Midbrain (tissue), 1 donor: ENCODE data around the gene EIF3F.

Source experiments
- DNase-seq: peaks from one replicate; lab custom pipeline; 2025; lab: John Stamatoyannopoulos, UW

Gene EIF3F, protein sequence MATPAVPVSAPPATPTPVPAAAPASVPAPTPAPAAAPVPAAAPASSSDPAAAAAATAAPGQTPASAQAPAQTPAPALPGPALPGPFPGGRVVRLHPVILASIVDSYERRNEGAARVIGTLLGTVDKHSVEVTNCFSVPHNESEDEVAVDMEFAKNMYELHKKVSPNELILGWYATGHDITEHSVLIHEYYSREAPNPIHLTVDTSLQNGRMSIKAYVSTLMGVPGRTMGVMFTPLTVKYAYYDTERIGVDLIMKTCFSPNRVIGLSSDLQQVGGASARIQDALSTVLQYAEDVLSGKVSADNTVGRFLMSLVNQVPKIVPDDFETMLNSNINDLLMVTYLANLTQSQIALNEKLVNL

DNA sequence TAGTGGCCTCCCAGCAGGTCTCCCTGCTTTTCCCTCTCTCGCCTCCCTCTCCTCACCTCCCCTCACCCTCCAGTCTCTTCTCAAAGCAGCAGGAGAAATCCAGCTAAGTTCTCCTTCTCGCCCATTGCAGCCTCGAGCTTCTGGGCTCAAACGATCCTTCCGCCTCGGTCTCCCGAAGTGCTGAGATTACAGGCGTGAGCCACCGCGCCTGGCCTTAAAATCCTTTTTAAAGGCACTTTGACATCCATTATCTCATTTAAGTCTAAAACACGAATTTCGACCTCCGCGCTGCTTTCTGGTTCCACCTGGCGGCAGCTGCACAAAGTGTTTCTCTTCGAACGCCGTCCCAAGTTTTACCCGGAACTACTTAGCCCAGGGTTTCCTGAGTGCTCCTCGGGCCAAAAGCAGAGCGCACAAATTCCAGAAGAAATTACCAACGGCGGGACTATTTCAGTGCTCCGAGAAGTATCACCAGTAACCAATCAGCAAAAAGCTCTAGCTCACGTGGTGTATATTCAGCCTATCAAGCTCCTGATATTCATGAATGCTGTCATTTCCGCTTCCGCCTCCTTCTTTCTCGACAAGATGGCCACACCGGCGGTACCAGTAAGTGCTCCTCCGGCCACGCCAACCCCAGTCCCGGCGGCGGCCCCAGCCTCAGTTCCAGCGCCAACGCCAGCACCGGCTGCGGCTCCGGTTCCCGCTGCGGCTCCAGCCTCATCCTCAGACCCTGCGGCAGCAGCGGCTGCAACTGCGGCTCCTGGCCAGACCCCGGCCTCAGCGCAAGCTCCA, at the start of gene EIF3F:
Gene EIF3F, plus strand, starts transcription at position 570 of the 792 bp plus-strand sequence. Its CDS starts 16 bp downstream, at position 586.
- peak; percentile 99 for DNase-seq

DNA sequence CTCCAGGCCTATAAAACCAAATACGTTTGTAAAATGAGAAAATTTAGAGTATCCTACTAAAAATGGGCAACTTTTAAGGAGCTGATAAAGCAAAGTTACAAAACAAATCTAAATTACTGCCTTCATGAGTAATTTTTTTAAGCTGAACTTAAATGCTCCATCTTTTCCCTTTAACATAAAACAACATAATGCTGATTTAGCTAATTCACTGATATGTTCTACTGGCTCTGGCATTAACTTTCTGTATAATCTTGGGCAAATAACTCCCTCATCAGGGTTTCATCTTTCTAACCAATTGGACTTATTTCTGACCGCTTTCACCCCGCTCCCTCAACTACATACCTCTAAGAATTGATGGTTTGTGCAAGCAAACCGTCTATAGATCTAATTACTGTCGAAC, 46.0 kb upstream of the EIF3F start:
- DNase-seq, result no peak

DNA sequence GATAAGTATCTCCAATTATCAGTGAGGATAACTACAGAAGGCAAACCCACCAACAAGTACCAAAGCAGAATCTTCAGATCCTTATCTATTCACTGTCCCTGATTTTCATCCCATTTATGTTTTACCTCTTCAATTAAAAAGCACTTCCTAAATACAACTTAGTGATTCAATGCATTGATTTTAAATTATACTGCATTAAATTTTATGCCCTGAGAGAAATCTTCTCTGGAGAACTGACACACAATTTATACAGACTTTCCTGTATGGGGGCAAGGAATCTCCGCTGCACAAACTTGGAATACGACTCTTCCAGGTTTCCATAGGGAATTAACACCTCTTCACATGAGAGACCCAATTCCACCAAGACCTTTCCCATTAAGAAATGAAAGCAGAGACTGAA, 45.5 kb upstream of the EIF3F start, which contains the start of gene OR10A3:
Gene OR10A3, minus strand, starts transcription at position 101 of the 400 bp plus-strand sequence. CDS start 2,188 bp downstream, outside the sequence.
- no peak for DNase-seq

DNA sequence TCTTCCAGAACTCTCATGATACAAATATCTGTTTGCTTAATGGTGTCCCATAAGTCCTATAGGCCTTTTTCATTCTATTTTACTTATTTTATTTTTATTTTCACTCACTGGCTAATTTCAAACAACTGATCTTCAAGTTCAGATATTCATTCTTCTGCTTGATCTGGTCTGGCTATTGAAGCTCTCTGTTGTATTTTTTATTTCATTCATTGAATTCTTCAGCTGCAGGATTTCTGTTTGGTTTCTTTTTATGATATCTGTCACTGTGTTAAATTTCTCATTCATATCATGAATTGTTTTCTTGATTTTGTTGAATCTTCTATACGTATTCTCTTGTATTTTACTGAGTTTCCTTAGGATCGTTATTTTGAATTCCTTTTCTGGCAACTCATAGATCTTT, 43.0 kb upstream of the EIF3F start:
- no peak for DNase-seq

DNA sequence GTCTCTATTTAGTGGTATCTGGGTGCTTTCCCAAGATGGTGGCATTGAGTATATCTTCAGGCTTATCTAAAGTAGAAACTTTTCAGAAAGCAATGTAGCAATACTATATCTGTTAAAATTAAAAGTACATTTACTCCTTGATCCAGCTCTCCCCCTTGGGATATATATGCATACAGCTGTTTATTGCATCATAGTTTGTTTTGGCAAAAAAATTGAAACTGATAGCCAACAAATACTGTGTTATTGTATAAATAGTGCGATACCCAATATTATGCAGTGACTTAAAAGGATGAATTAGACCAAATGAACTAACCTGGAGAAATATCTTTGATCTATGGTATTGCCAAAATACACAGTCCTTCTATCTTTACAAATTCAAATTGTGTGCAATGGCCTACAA, 37.2 kb upstream of the EIF3F start:
- no peak for DNase-seq

GRCh38 chr11:7955191-7955590, 31.9 kb upstream of the EIF3F start:
- DNase-seq, result no peak

GRCh38 chr11:7964261-7964660, 22.9 kb upstream of the EIF3F start:
- no peak for DNase-seq

DNA sequence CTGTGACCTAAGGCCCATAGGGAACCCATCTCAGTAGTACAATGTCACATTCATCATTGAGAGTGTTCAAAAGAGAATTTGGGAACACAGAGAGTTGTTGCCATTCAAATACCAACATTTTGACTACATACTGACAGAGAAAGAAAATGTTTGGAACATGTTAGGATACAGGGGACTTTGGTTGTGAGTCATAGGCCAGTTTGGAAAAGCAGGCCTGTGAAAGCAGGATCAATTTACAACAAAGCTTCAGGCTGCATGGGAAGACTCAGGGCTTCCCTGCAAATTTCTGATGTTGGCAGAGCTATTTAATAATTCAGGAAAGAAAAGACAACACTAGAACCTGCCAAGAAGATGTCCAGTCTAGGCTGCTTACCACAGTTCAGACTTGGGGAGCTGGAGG, 22.3 kb upstream of the EIF3F start:
- no peak for DNase-seq

GRCh38 chr11:7965386-7965785, 21.8 kb upstream of the EIF3F start, which contains the start of gene NLRP10:
NLRP10 (minus strand) TSS chr11:7965447; CDS start chr11:7963495, 1,952 bp downstream.
- no peak for DNase-seq

DNA sequence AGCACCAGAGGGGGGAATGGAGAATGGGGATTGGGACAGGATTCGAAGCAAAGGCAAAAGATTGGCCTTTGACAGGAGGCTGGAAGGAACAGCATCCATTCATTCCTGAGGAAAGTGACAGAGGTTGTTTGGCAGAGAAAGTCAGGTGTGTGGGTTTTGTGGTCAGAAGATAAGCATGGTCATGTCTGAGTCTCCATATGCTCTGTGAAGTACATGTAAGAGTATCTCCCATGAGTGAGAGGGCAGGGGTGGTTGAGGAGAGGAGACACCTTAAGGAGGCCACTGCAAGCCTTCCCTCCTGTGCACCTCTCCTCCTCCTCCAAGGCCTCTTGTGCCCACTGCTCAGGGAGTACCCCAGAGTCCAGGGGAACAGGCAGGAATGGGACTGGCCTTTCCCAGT, 20.0 kb upstream of the EIF3F start:
- no peak for DNase-seq

DNA sequence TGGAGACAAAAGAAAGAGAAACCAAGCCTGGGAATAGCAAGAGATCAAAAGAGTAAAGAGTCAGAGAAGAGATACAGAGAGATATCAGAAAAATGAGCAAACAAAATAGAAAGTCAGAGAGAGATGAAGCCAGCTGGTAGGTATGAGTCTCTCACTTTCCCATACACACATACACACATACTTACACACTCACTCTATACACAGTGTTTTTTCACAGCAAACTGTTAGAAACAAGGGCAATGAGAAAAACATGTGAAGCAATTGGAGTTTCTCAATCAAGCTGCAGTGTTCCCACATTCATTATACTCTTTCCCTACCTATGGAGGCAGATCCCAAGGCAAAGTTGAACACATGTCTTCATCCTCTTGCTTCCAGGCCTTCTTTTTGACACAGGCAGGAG, 19.3 kb upstream of the EIF3F start:
- no peak for DNase-seq

DNA sequence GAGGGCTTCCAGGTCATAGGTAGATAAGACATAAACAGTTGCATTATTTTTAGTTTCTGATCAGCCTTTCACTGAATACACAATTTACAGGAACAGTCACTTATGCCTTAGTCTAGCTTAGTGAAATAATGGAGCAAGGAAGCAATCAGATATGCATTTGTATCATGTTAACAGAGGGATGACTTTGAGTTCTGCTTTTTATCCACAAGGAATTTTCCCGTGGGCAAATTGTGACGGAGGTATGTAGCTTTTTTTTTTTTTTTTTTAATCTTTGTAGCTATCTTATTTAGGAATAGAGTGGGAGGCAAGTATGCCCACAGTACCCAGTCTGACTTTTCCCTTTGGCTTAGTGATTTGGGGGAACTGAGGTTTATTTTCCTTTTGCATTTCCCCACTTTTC, 18.5 kb upstream of the EIF3F start:
- DNase-seq, result no peak

GRCh38 chr11:7969756-7970646, 17.1 kb upstream of the EIF3F start:
- no peak for DNase-seq

DNA sequence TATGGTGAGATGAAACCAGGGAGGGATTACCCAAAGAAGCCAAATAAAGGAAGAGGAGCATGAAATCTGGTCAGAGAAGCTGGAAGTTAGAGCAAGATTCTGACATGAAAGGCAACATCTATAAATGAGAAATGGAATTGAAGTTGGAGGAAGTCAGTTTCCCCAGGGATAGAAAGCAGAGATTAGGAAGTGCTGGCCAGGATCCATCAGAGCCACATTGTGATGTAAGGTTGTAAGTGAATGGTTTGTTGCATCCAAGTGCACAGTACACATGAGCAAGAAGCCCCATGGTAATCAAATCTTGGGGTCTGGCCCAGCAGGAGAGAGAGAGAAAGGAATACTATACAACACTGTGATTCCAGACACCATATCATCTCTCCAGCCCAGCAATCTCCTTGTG, 15.3 kb upstream of the EIF3F start:
- no peak for DNase-seq

DNA sequence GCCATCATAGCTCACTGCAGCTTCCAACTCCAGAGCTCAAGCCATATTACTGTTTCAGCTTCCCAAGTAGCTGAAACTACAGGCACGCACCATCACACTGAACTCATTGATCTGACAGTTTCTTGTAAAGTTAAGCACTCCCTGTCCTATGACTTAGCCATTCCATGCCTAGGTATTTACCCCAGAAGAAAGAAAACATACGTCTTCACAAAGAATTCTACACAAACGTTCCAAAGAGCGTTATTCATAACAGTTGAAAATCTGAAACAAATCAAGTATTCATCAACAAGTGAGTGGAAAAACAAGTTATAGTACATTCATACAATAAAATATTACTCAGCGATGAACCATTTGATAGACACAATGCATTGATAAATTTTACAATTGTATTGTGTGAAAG, 14.1 kb upstream of the EIF3F start:
- DNase-seq, result no peak

DNA sequence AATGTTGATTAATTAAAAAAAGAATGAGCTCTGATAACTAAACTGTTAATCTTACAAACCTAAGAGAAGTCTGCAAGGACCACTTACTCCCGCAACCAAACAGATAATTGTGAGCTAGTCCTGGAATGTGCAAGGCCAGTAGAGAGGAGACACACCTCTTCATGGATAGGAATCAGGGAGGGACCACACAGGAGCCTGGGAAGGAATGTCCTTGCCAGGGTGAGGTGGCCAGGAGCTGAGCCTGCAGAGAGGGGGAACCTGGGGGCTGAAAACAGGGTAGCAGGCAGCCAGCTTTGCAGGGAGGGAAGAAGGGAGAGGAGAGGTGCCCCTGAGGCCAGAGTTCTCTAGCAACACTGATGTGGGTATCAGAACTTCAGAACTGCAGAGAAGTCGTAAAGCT, 12.5 kb upstream of the EIF3F start:
- no peak for DNase-seq

DNA sequence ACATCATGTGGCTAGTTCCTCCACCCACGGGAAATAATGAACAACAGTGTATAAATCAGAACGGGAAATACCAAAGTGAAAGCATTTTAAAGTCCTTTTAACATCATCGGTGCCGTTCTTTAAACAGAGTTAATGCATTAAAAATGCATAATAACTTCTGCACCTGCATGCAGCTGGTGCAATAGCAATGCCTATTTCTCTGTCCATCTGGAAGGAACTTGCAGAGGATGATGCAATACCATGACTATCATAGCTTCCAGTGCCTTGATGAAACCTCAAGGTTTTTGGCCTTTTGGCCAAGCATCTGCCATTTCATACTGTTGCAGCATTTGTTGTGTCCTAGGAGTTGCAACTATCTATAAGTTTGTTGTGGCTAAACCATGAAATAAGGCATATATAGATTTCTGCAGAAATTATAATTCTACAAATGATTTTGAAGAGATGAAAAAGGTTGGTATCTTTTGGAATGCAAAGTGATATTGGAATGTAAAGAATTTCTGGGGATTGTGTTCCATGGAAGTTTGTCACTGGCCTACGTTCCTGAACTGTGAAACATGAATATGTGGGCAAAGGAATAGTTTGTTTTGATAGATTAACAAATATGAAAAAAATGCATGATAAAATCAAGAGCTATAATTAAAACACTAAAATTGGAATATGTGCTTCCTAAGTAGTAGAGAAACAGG, 9.8 kb upstream of the EIF3F start:
- DNase-seq, result no peak

GRCh38 chr11:7981619-7982157, 5.4 kb upstream of the EIF3F start:
- DNase-seq, result no peak

DNA sequence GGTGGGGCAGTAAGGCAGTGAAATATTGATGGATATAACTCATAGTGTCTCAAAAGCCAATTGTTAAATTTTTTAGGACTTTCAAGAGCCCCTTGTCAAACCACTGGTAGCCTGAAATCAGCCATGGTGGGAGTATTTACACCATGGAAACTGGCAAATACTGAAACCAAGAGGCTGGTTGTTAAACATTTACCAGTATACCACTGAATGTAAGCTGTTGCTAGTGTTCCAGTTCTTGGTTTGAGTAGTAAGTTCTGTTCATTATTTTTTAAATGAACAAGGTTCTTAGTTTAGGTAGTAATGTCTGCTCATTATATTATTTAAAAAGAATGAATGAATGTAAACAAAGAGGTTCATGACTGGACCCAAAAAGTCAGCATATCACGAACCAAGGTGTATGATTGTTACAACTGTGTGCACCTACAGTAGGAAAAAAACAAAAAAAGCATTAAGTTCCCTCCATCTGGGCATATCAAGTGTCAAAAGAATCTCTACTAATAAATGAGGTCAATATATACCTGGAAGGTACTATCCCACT, 4.5 kb upstream of the EIF3F start:
- DNase-seq, result no peak

- no peak for DNase-seq
These were observed 3.1 kb upstream of the EIF3F start for GRCh38 chr11:7983832-7984590.
